Raji (cell line): ENCODE data around the gene CSRNP3.

Experiments used
- POLR2A ChIP-seq: IDR thresholded peaks from 2 replicates; pipeline ENCODE4 v1.6.1; 2011; ENCODE audit warnings: low read depth, low read length, control low read depth; ENCODE audit not compliant: insufficient read depth

Gene CSRNP3

GRCh38 chr2:165645930-165646831 is 176.7 kb downstream of the CSRNP3 start:
- TF ChIP-seq POLR2A, result no peak

GRCh38 chr2:165647409-165647808 is 177.9 kb downstream of the CSRNP3 start:
- no peak for TF ChIP-seq POLR2A

- no peak for TF ChIP-seq POLR2A
These were observed 179.3 kb downstream of the CSRNP3 start for GRCh38 chr2:165648801-165649200.

GRCh38 chr2:165651233-165651632 is 181.7 kb downstream of the CSRNP3 start:
- TF ChIP-seq POLR2A, result no peak

GRCh38 chr2:165655661-165656060 is 186.2 kb downstream of the CSRNP3 start:
- TF ChIP-seq POLR2A, result no peak

GRCh38 chr2:165660361-165660760 is 190.9 kb downstream of the CSRNP3 start:
- TF ChIP-seq POLR2A, result no peak

- no peak for TF ChIP-seq POLR2A
These were observed 193.2 kb downstream of the CSRNP3 start for GRCh38 chr2:165662720-165663119.

GRCh38 chr2:165665614-165666013 is 196.1 kb downstream of the CSRNP3 start:
- TF ChIP-seq POLR2A, result no peak

GRCh38 chr2:165666605-165667004 is 197.1 kb downstream of the CSRNP3 start:
- TF ChIP-seq POLR2A, result no peak

- TF ChIP-seq POLR2A, result no peak
These were observed 197.9 kb downstream of the CSRNP3 start for GRCh38 chr2:165667375-165667774.

GRCh38 chr2:165674780-165675179 is 205.3 kb downstream of the CSRNP3 start:
- no peak for TF ChIP-seq POLR2A

GRCh38 chr2:165675551-165675968 is 206.1 kb downstream of the CSRNP3 start:
- no peak for TF ChIP-seq POLR2A

GRCh38 chr2:165678882-165679281 is 209.4 kb downstream of the CSRNP3 start:
- TF ChIP-seq POLR2A, result no peak

GRCh38 chr2:165679621-165680020 is 210.1 kb downstream of the CSRNP3 start:
- TF ChIP-seq POLR2A, result no peak

GRCh38 chr2:165681841-165682240 is 212.3 kb downstream of the CSRNP3 start:
- TF ChIP-seq POLR2A, result no peak

- no peak for TF ChIP-seq POLR2A
These were observed 213.0 kb downstream of the CSRNP3 start for GRCh38 chr2:165682546-165682945.

GRCh38 chr2:165686800-165687199 is 217.3 kb downstream of the CSRNP3 start:
- TF ChIP-seq POLR2A, result no peak
